Mesendoderm (in vitro differentiated cells): ENCODE data around the gene HOXB7.

Source experiments
- DNase-seq: peaks from one replicate; pipeline ENCODE4 v3.0.0; 2013
- H2AK5ac ChIP-seq: 2 replicates; pipeline ENCODE4 v1.6.1; 2013; ENCODE audit warnings: low read length, inconsistent platforms
- H2BK120ac ChIP-seq: 2 replicates; pipeline ENCODE4 v1.6.1; 2013; ENCODE audit warnings: low read depth, mild to moderate bottlenecking, low read length, moderate library complexity, mixed read lengths
- H2BK15ac ChIP-seq: replicated peaks from 2 replicates; pipeline ENCODE4 v1.6.1; 2013; ENCODE audit warnings: low read depth, mild to moderate bottlenecking, moderate library complexity
- H2BK5ac ChIP-seq: 2 replicates; pipeline ENCODE4 v1.6.1; 2013; ENCODE audit warnings: low read length, inconsistent platforms
- H3K18ac ChIP-seq: 2 replicates; pipeline ENCODE4 v1.6.1; 2013; ENCODE audit warnings: mild to moderate bottlenecking, low read length, mixed read lengths
- H3K23ac ChIP-seq: one replicate; pipeline ENCODE4 v1.6.1; 2013; ENCODE audit warnings: low read length
- H3K27ac ChIP-seq: 2 replicates; pipeline ENCODE4 v1.5.1; 2013; ENCODE audit warnings: low read depth, mild to moderate bottlenecking, inconsistent platforms, low read length, moderate library complexity
- H3K27me3 ChIP-seq: 2 replicates; pipeline ENCODE4 v1.6.1; 2013; ENCODE audit warnings: low read length, control low read depth, mild to moderate bottlenecking, inconsistent platforms; ENCODE audit not compliant: insufficient read depth, poor library complexity
- H3K36me3 ChIP-seq: 2 replicates; pipeline ENCODE4 v1.6.1; 2013; ENCODE audit warnings: low read length, inconsistent platforms; ENCODE audit not compliant: control insufficient read depth, insufficient read depth
- H3K4ac ChIP-seq: one replicate; pipeline ENCODE4 v1.6.1; 2013; ENCODE audit warnings: low read depth, mild to moderate bottlenecking, low read length, moderate library complexity
- H3K4me1 ChIP-seq: 2 replicates; pipeline ENCODE4 v1.6.1; 2013; ENCODE audit warnings: low read depth, low read length, inconsistent platforms; ENCODE audit not compliant: control insufficient read depth
- H3K4me2 ChIP-seq: 2 replicates; pipeline ENCODE4 v1.6.1; 2013; ENCODE audit warnings: low read length
- H3K4me3 ChIP-seq: 2 replicates; pipeline ENCODE4 v1.5.1; 2013; ENCODE audit warnings: mild to moderate bottlenecking, low read length
- H3K56ac ChIP-seq: one replicate; pipeline ENCODE4 v1.6.1; 2013; ENCODE audit warnings: low read length
- H3K79me1 ChIP-seq: 2 replicates; pipeline ENCODE4 v1.6.1; 2013; ENCODE audit warnings: low read length, inconsistent platforms
- H3K79me2 ChIP-seq: 2 replicates; pipeline ENCODE4 v1.6.1; 2013; ENCODE audit warnings: mild to moderate bottlenecking, low read length; ENCODE audit not compliant: control insufficient read depth, insufficient read depth
- H3K9ac ChIP-seq: 2 replicates; pipeline ENCODE4 v1.6.1; 2013; ENCODE audit warnings: low read length, inconsistent platforms
- H4K5ac ChIP-seq: one replicate; pipeline ENCODE4 v1.6.1; 2013; ENCODE audit warnings: low read length
- H4K8ac ChIP-seq: one replicate; pipeline ENCODE4 v1.6.1; 2013; ENCODE audit warnings: low read depth, mild to moderate bottlenecking, control low read depth, low read length, moderate library complexity
- WGBS: extraction: QIAGEN DNeasy Blood & Tissue Kit; methylation state at CpG from one replicate; pipeline ENCODE4 v1.1.7; 2013; ENCODE audit warnings: low lambda C conversion rate, missing lambda C conversion rate; ENCODE audit not compliant: insufficient coverage; ENCODE audit errors: extremely low coverage; 5-methylcytosine and 5-hydroxymethylcytosine counted together

HOXB7 gene

GRCh38 chr17:48646183-48647102, 35.6 kb upstream of the HOXB7 start:
- Histone ChIP-seq H3K4me1 (peaks cover 6% of the 10 kb centered on the region), H3K79me2 (peaks cover 1% of the 10 kb centered on the region), H2AK5ac (no peak overlapping the region), H3K18ac (peak overlapping the region; percentile 15), H2BK15ac (no peak overlapping the region), H3K36me3 (no peaks in the 10 kb centered on the region), H3K4me2 (peak overlapping the region; percentile 63), H3K27me3 (peaks cover 37% of the 10 kb centered on the region), H3K27ac (peak overlapping the region; percentile 81), H4K8ac (no peak overlapping the region), H4K5ac (no peak overlapping the region), H2BK5ac (peak overlapping the region; percentile 39), H3K4me3 (peak overlapping the region; percentile 39), H2BK120ac (no peak overlapping the region), H3K79me1 (no peaks in the 10 kb centered on the region), H3K4ac (peak overlapping the region; percentile 1), H3K9ac (peak overlapping the region; percentile 70), H3K23ac (peak overlapping the region; percentile 72), H3K56ac (peak overlapping the region; percentile 82)
- DNase-seq, result peak; percentile 86
- WGBS, result no CpG with 5 or more reads among the region's 80 CpGs

- no peak overlapping the region for H3K23ac ChIP-seq
- H3K79me2 ChIP-seq, result peaks cover 1% of the 10 kb centered on the region
- H3K79me1 ChIP-seq, result no peaks in the 10 kb centered on the region
- peak overlapping the region; percentile 82 for H3K56ac ChIP-seq
- H3K27ac ChIP-seq, result peak overlapping the region; percentile 81
- no peak overlapping the region for H2AK5ac ChIP-seq
- H2BK5ac ChIP-seq, result no peak overlapping the region
- peak overlapping the region; percentile 5 for H3K4me3 ChIP-seq
- no peak overlapping the region for H2BK120ac ChIP-seq
- H3K18ac ChIP-seq, result no peak overlapping the region
- H3K36me3 ChIP-seq, result no peaks in the 10 kb centered on the region
- H3K4me1 ChIP-seq, result peaks cover 6% of the 10 kb centered on the region
- peak overlapping the region; percentile 29 for H4K8ac ChIP-seq
- H3K4me2 ChIP-seq, result peak overlapping the region; percentile 63
- H3K9ac ChIP-seq, result peak overlapping the region; percentile 70
- DNase-seq, result no peak
- H4K5ac ChIP-seq, result no peak overlapping the region
- H2BK15ac ChIP-seq, result no peak overlapping the region
- no peak overlapping the region for H3K4ac ChIP-seq
- WGBS, result no CpG with 5 or more reads among the region's 14 CpGs
- peaks cover 45% of the 10 kb centered on the region for H3K27me3 ChIP-seq
These were observed 34.9 kb upstream of the HOXB7 start for GRCh38 chr17:48645639-48646182.

- Histone ChIP-seq H2BK5ac (no peak overlapping the region), H3K9ac (peak overlapping the region; percentile 70), H2BK120ac (no peak overlapping the region), H3K27ac (no peak overlapping the region), H3K18ac (no peak overlapping the region), H2BK15ac (no peak overlapping the region), H4K8ac (no peak overlapping the region), H3K4me1 (peaks cover 6% of the 10 kb centered on the region), H3K79me1 (no peaks in the 10 kb centered on the region), H3K36me3 (no peaks in the 10 kb centered on the region), H3K4me2 (peak overlapping the region; percentile 11), H4K5ac (no peak overlapping the region), H3K79me2 (peaks cover 1% of the 10 kb centered on the region), H2AK5ac (no peak overlapping the region), H3K4ac (no peak overlapping the region), H3K27me3 (peaks cover 51% of the 10 kb centered on the region), H3K56ac (peak overlapping the region; percentile 1), H3K23ac (no peak overlapping the region), H3K4me3 (no peak overlapping the region)
- no peak for DNase-seq
- WGBS, result no CpG with 5 or more reads among the region's 6 CpGs
These were observed 34.2 kb upstream of the HOXB7 start for GRCh38 chr17:48644910-48645557.

GRCh38 chr17:48644159-48644558, 33.3 kb upstream of the HOXB7 start:
- Histone ChIP-seq H4K5ac (no peak overlapping the region), H3K27ac (no peak overlapping the region), H3K79me1 (no peaks in the 10 kb centered on the region), H3K4me3 (no peak overlapping the region), H3K18ac (no peak overlapping the region), H3K4ac (no peak overlapping the region), H2BK15ac (no peak overlapping the region), H3K4me2 (no peak overlapping the region), H4K8ac (no peak overlapping the region), H2BK120ac (no peak overlapping the region), H3K56ac (peak overlapping the region; percentile 36), H3K23ac (no peak overlapping the region), H2AK5ac (no peak overlapping the region), H3K27me3 (peaks cover 60% of the 10 kb centered on the region), H3K79me2 (peaks cover 1% of the 10 kb centered on the region), H3K4me1 (peaks cover 6% of the 10 kb centered on the region), H2BK5ac (no peak overlapping the region), H3K36me3 (no peaks in the 10 kb centered on the region), H3K9ac (peak overlapping the region; percentile 27)
- DNase-seq, result no peak
- no CpG with 5 or more reads among the region's 1 CpG for WGBS

- Histone ChIP-seq H3K23ac (no peak overlapping the region), H2BK5ac (no peak overlapping the region), H2AK5ac (no peak overlapping the region), H3K9ac (no peak overlapping the region), H4K8ac (no peak overlapping the region), H3K79me1 (no peaks in the 10 kb centered on the region), H3K4me2 (no peak overlapping the region), H3K56ac (peak overlapping the region; percentile 52), H3K4ac (no peak overlapping the region), H3K18ac (no peak overlapping the region), H2BK120ac (no peak overlapping the region), H2BK15ac (no peak overlapping the region), H3K79me2 (peaks cover 1% of the 10 kb centered on the region), H4K5ac (no peak overlapping the region), H3K36me3 (no peaks in the 10 kb centered on the region), H3K27ac (no peak overlapping the region), H3K4me3 (no peak overlapping the region), H3K4me1 (peaks cover 6% of the 10 kb centered on the region), H3K27me3 (peaks cover 64% of the 10 kb centered on the region)
- no peak for DNase-seq
These were observed 32.8 kb upstream of the HOXB7 start for GRCh38 chr17:48643697-48644012.
